A673 (cell line): ENCODE results near the gene CBL. TPM values are rescaled to one million over a fixed set of nuclear protein-coding genes. Genes with fewer than 3 reads are reported as not detected.

Experiments
- BruUV-seq: library from RNA; stranded (reverse); fragments of 400-500 nt; replicated peaks from 2 replicates; lab custom pipeline; 2021; lab: Mats Ljungman, UMichigan
- CTCF ChIA-PET: fragments of 300-600 bp; sonication (Branson Sonifier 250); formaldehyde crosslinking; loops from one replicate; lab custom pipeline; 2022; ENCODE audit warnings: antibody characterized with exemption; lab: Charles Lee
- POLR2A ChIA-PET: fragments of 300-600 bp; sonication (Branson Sonifier 250); formaldehyde crosslinking; loops from one replicate; lab custom pipeline; 2022; ENCODE audit warnings: antibody characterized with exemption; ENCODE audit not compliant: low non-redundant PET; lab: Charles Lee
- DNase-seq: peaks from one replicate; pipeline ENCODE4 v3.0.0-alpha.2; 2015; ENCODE audit warnings: low spot score
- H3K27ac ChIP-seq: fragments of 200-600 bp; sonication (generic); 2 replicates; pipeline ENCODE4 v1.5.1; 2016; ENCODE audit warnings: mixed run types, low read depth, mild to moderate bottlenecking, mixed read lengths, antibody characterized with exemption, low read length; ENCODE audit not compliant: poor library complexity, severe bottlenecking
- H3K27me3 ChIP-seq: fragments of 200-600 bp; sonication (generic); replicated peaks from 2 replicates; pipeline ENCODE4 v1.6.1; 2017; ENCODE audit warnings: mixed run types, low read depth, mild to moderate bottlenecking, mixed read lengths, antibody characterized with exemption, low read length; ENCODE audit not compliant: insufficient read depth, poor library complexity
- H3K36me3 ChIP-seq: fragments of 200-600 bp; sonication (generic); 2 replicates; pipeline ENCODE4 v1.6.1; 2016; ENCODE audit warnings: mixed run types, mild to moderate bottlenecking, mixed read lengths, antibody characterized with exemption, low read length; ENCODE audit not compliant: insufficient read depth, poor library complexity, severe bottlenecking
- H3K4me1 ChIP-seq: fragments of 200-600 bp; sonication (generic); 2 replicates; pipeline ENCODE4 v1.6.1; 2017; ENCODE audit warnings: mixed run types, mild to moderate bottlenecking, mixed read lengths, antibody characterized with exemption, low read length; ENCODE audit not compliant: insufficient read depth, poor library complexity, severe bottlenecking
- H3K4me3 ChIP-seq: fragments of 200-600 bp; sonication (generic); 2 replicates; pipeline ENCODE4 v1.5.1; 2016; ENCODE audit warnings: low read depth, mixed run types, mild to moderate bottlenecking, mixed read lengths, low read length; ENCODE audit not compliant: poor library complexity, severe bottlenecking
- H3K9me3 ChIP-seq: fragments of 200-600 bp; sonication (generic); 2 replicates; pipeline ENCODE4 v1.6.1; 2016; ENCODE audit warnings: mixed run types, low read depth, mild to moderate bottlenecking, mixed read lengths, antibody characterized with exemption, low read length; ENCODE audit not compliant: poor library complexity, severe bottlenecking
- EZH2 ChIP-seq: fragments of 200-600 bp; sonication (generic); IDR thresholded peaks from 2 replicates; pipeline ENCODE4 v1.6.1; 2017; ENCODE audit warnings: borderline replicate concordance, low read depth, mild to moderate bottlenecking, mixed read lengths, antibody characterized with exemption, low read length; ENCODE audit not compliant: poor library complexity, severe bottlenecking
- intact Hi-C: fragments of 100-400 bp; cut with micrococcal nuclease; formaldehyde crosslinking; loops from one replicate; pipeline ENCODE4 v1.10.0; 2022; ENCODE audit not compliant: unreplicated experiment
- total RNA-seq: library from RNA; stranded (reverse); gene quantifications from 2 replicates; pipeline ENCODE4 v1.2.3, GENCODE V29; 2021
- TF ChIP-seq, protein P1 (sequence below): fragments of 300-800, 200-600 bp; sonication (generic); conservative IDR thresholded peaks from 2 replicates; pipeline ENCODE4 v1.5.1; 2017; ENCODE audit warnings: low read depth, mild to moderate bottlenecking, antibody characterized with exemption, low read length, moderate library complexity, mixed read lengths

The CBL gene
- total RNA-seq, 1 experiment from 2014 or later = 40.7 TPM

DNA sequence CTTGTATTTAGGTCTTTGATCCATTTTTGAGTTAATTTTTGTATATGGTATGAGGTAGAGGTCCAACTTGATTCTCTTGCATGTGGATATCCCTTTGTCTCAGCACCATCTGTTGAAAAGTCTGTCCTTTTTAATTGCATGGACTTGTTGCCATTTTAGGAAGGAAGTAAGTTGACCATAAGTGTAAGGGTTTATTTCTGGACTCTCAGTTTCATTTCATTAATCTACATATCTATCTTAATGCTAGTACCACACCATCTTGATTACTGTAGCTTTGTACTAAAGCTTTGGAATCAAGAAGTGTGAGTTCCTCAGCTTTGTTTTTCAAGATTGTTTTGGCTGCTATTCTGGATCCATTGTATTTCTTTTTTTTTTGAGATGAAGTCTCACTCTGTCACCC, 31.4 kb downstream of the CBL start:
- no peak for DNase-seq
- ChIA-PET CTCF (no interaction called here), POLR2A (no interaction called here)
- H3K36me3 ChIP-seq = peaks cover 7% of the 10 kb centered on the region
- H3K27ac ChIP-seq = no peak overlapping the region
- H3K9me3 ChIP-seq = no peaks in the 10 kb centered on the region
- H3K4me3 ChIP-seq = no peak overlapping the region
- H3K4me1 ChIP-seq = peaks cover 7% of the 10 kb centered on the region
- intact Hi-C loops = no loop called here
- no TSS peak for BruUV-seq
- H3K27me3 ChIP-seq = no peaks in the 10 kb centered on the region
- TF ChIP-seq EZH2 = no peak
- TF ChIP-seq, protein P1, sequence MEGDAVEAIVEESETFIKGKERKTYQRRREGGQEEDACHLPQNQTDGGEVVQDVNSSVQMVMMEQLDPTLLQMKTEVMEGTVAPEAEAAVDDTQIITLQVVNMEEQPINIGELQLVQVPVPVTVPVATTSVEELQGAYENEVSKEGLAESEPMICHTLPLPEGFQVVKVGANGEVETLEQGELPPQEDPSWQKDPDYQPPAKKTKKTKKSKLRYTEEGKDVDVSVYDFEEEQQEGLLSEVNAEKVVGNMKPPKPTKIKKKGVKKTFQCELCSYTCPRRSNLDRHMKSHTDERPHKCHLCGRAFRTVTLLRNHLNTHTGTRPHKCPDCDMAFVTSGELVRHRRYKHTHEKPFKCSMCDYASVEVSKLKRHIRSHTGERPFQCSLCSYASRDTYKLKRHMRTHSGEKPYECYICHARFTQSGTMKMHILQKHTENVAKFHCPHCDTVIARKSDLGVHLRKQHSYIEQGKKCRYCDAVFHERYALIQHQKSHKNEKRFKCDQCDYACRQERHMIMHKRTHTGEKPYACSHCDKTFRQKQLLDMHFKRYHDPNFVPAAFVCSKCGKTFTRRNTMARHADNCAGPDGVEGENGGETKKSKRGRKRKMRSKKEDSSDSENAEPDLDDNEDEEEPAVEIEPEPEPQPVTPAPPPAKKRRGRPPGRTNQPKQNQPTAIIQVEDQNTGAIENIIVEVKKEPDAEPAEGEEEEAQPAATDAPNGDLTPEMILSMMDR = no peak

DNA sequence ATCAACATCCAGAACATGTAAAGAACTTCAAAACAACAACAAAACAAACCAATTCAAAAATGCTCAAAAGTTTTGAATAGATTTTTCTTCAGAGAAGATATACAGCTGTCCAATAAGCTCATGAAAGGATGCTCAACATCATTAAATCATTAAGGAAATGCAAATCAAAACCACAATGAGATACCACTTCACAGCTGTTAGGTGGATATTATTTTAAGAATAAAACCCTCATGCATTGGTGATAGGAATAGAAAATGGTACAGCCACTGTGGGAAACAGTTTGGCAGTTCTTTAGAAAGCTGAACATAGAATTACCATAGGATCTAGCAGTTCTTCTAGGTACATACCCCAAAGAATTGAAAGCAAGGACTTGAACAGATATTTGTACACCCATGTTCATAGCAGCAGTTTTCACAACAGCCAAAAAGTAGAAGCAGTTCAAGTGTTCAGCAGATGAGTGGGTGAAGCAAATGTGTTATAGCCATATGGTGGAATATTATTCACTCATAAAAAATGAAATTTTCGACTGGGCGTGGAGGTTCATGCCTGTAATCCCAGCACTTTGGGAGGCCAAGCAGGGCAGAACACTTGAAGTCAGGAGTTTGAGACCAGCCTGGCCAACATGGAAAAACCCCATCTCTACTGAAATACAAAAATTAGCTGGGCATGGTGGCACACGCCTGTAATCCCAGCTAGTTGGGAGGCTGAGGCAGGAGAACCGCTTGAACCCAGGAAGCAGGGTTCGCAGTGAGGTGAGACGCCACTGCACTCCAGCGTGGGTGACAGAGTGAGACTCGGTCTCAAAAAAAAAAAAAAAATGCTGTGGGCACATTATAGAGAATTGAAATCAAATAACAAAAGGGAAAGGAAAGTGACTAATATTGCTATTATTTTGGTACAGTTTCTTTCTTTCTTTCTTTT, 42.9 kb downstream of the CBL start:
- CTCF ChIA-PET = no interaction called here
- Histone ChIP-seq H3K9me3 (no peaks in the 10 kb centered on the region), H3K27ac (no peak overlapping the region), H3K4me3 (no peak overlapping the region), H3K4me1 (no peaks in the 10 kb centered on the region), H3K27me3 (no peaks in the 10 kb centered on the region), H3K36me3 (no peaks in the 10 kb centered on the region)
- TF ChIP-seq, protein P1 = no peak
- TF ChIP-seq EZH2 = no peak
- DNase-seq = no peak
- POLR2A ChIA-PET = no interaction called here
- BruUV-seq = no TSS peak
- intact Hi-C loops = no loop called here

DNA sequence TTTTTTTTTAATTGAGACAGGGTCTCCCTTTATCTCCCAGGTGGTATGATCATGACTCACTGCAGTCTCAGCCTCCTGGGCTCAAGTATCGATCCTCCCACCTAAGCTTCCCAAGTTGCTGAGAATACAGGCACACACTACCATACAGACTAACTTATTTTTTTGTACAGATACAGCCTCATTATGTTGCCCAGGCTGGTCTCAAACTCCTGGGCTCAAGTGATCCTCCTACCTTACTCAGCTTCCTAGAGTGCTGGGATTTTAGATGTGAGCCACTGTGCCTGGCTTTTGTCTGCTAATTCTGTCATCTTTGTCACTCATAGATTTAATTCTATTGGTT, 43.5 kb downstream of the CBL start:
- H3K27me3 ChIP-seq = no peaks in the 10 kb centered on the region
- POLR2A ChIA-PET = no interaction called here
- no peaks in the 10 kb centered on the region for H3K36me3 ChIP-seq
- no peaks in the 10 kb centered on the region for H3K4me1 ChIP-seq
- no peaks in the 10 kb centered on the region for H3K9me3 ChIP-seq
- CTCF ChIA-PET = no interaction called here
- H3K4me3 ChIP-seq = no peak overlapping the region
- no peak for DNase-seq
- intact Hi-C loops = no loop called here
- no peak for TF ChIP-seq EZH2
- TF ChIP-seq, protein P1 = no peak
- no peak overlapping the region for H3K27ac ChIP-seq
- no TSS peak for BruUV-seq
